Fibroblast of peridontal ligament (primary cell): ENCODE data around the gene MDFI.

Experiments
- DNase-seq: peaks from one replicate; pipeline ENCODE4 v3.0.0-alpha.2; 2010; ENCODE audit errors: extremely low read depth

MDFI gene

DNA sequence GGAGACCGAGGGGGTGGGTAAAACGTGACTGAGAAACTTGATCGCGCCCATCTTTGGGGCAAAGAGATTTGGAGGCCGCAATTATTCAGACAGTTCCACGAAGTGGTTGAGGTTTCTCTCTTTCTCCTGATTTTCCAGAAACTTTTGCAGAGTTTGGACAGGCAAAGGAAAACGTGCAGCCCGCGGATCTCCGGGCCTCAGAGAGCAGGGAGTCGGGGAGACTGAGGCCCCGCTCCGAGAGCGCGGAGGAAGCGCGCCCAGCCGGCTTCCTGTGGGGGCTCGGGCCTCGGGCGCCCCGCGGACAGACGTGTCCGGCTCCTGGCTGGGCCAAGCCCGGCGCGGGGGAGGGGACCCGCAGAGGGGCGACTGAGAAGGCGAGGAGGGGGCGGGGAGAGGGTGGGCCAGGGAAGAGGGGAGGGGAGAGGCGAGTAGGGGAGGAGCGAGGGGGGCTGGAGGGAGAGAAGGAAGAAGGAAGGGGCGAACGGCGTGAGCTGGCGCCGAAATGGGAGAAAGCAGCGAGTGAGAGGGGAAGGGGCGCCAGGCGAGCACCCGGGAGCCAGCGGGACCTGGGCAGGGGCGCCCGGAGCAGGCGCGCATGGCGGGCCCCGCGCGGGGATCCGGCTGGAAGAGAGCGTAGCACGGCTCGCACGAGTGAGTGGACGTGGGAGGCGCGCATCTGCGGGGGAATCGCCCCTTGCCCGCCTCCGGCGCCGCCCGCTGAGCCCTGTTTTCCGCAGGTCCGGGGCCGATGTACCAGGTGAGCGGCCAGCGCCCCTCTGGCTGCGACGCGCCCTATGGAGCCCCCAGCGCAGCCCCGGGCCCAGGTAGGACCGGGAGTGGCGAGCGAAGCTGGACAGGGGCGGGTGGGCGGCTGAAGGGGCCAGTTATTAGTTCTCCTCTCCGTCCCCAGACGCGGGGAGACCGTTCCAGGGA, at the start of gene MDFI:
Gene MDFI (plus strand): TSS at position 467 of the 933 bp plus-strand sequence. CDS start 282 bp downstream, at position 749.
- DNase-seq: no peak

GRCh38 chr6:41589223-41589622, 49.0 kb upstream of the MDFI start:
- DNase-seq: no peak

DNA sequence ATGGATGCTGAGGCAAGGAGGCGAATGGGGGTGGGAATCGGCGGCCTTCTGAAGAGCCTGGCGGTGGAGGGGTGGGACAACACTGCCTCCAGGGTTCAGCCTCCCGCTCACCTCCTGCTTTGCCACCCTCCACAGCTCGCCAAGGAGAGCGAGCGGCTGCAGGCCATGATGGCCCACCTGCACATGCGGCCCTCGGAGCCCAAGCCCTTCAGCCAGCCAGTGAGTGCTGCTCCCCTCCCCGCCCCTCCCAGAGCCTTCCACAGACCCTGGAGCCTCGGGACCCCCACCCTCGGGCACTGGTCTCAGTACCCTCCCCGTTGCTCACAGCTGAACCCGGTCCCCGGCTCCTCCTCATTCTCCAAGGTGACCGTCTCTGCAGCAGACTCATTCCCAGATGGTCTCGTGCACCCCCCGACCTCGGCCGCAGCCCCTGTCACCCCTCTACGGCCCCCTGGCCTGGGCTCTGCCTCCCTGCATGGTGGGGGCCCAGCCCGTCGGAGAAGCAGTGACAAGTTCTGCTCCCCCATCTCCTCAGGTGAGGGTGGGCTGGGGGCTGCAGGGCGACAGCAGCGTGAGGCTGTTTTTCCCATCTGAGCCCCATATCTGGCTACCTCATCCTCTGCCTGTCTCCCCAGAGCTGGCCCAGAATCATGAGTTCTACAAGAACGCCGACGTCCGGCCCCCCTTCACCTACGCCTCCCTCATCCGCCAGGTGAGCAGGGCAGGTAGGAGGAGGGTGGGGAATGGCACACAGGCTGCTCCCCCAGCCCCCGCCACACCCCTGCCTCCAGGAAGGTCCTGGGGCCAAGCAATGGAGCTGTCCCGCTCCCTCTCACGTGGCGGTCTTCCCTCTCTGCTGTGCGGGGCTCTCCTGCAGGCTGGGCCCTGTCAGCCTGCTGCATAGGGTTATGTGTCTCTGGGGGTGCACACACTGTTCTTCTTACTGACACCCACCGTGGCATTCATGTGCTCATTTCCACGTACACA, 48.3 kb upstream of the MDFI start:
- DNase-seq: no peak

DNA sequence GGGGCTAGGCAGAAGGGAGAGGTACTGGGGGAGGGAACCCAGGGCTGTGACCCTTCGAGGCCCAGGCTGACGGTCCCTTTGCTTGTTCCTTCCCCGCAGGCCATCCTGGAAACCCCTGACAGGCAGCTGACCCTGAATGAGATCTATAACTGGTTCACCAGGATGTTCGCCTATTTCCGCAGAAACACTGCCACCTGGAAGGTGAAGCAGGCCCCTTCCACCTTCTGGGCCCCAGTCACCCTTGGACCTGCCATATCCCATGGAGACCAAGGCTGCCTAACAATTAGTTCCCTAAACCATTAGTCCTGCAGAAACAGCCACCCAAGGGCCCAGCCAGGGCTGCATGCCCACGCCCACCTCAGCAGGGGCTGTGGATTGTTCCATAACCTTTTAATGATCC, 47.1 kb upstream of the MDFI start:
- no peak for DNase-seq

GRCh38 chr6:41591859-41592502, 46.3 kb upstream of the MDFI start:
- DNase-seq: peak; percentile 60

DNA sequence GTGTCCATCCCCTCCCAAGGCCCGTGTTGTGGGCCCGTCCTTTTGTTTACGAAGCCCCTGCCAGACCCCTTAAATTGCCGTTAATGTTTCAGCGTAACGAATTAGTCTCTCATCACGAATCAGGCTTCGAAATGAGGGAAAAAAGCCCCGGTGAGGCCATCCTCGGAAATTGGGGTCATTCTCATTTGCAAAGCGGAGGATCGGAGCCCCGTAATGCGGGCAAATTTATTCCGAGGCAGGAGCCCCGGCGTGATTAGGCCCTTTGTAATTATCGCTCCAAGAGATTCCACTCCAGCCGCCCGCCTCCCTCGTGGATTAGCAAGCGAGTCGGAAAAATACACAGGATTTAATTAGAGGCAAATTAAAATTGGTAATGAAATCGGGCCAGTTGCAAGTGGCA, 44.9 kb upstream of the MDFI start:
- no peak for DNase-seq

DNA sequence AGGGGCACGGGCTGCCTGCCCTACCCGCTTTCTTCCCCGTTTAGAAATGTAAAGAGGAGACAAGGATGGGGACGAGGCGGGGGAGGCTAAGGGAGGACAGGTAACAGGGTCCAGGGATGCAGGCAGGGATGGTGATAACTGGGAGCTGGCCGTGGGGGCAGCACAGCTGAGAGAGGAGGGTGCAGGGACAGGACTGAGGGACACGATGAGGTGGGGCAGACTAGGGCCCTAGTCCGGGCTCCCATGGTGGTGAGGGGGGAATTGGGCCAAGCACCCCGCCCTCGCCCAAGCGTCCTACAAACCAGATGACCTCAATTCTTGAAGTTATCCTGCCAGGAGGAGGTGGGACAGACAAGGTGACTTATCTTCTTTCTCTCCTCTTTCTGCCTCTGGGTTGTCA, 44.4 kb upstream of the MDFI start:
- no peak for DNase-seq

GRCh38 chr6:41594326-41594725, 43.9 kb upstream of the MDFI start:
- peak; percentile 57 for DNase-seq

- DNase-seq: no peak
Measured at GRCh38 chr6:41594766-41595165, 43.5 kb upstream of the MDFI start.

DNA sequence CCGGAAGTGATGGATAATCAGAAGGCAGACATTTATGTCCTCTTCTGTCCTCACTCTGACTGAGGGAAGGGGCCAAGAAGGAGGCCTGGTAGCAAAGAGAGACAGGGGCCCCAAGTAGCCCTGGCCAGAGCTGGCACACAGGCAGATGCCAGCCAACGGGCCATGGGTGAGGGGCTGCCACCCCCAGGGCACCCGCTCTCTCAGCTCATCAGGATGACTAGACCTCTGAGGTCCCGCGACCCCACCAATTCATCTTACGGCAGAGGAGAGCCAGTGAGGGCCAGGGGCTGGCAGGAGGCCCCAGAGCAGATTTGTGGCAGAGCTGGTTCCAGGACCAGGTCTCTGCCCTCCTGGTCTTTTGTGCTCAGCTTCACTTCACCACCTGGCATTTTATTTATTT, 43.1 kb upstream of the MDFI start:
- DNase-seq: no peak

- no peak for DNase-seq
Measured at GRCh38 chr6:41596096-41596685, 42.1 kb upstream of the MDFI start.

- DNase-seq: no peak
Measured at GRCh38 chr6:41596807-41597206, 41.5 kb upstream of the MDFI start.

DNA sequence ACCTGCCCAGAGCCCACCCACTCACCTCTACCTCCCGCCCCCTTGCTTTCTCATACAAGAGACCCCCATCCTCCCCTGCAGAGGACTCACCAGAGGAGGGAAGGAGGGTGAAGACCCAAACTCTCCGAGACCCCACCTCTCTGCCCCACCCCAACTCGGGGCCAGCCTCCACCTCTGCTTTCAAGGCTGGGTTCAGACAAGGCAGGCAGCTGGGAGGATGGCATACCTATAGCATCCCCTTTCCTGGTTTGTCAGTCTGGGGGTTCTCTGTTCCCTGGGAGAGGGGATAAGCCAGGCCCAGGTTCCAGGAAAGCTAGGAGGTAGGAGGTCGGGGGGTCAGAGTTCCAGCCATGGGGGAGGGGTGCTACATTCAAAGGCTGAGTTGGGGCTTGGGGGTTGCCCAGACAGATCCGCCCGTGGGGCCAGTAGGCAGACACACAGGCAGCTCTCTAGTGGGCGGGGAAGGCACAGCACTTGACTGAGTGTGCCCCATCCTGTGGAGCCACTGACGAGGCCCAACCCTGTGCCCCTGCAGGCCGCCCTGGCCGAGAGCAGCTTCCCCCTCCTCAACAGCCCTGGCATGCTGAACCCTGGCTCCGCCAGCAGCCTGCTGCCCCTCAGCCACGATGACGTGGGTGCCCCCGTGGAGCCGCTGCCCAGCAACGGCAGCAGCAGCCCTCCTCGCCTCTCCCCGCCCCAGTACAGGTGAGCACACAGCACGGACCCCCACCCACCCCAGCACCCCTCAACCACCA, 40.8 kb upstream of the MDFI start:
- no peak for DNase-seq

DNA sequence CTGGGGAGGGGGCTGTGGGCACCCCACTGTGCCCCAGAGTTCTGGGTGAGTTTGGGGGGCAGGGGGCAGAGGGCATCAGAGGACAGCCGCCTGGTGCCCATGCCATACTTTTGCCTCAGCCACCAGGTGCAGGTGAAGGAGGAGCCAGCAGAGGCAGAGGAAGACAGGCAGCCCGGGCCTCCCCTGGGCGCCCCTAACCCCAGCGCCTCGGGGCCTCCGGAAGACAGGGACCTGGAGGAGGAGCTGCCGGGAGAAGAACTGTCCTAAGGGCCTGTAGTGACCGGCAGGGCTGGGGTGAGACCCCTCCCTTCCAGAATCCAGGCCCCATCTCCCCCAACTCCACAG, 39.6 kb upstream of the MDFI start:
- no peak for DNase-seq

DNA sequence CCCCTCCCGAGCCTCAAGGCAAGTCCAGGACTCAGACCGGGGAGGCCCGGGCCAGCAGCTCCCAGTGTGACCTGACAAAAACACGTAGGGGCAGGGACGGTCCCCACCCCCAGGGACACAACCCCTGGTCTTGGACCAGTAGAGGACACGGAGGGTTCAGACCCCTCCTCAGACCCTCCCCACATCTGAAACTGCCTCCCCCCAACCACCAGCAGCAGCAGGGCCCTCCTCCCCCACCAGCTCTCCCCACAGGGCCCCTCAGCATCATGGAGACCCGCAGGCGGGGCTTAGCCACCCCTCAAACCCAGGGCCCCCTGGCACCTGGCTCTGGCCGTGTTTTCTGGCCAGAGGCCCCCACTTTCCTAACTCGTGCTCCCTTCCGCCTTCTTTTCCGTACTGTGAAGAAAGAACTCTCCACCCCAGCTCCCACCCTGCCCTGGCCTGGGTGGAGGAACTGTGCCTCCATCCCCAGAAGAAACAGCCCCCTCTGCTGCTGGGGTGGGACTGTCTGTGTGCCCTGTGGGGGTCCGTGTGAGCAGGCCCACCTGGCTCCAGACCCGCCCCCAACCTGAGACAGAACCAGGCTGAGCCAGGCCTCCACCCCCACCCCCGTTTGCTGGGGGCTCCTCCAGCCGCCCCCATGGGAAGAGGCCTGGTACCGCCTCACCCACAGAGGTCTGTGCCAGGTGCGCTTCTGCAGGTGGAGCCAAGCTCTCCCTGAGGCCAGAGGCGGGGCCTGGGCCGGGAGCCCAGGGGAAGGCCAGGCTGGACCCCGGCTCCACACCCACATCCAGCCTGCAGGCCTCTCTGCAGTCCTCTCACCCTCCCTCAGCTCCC, 39.0 kb upstream of the MDFI start:
- no peak for DNase-seq

DNA sequence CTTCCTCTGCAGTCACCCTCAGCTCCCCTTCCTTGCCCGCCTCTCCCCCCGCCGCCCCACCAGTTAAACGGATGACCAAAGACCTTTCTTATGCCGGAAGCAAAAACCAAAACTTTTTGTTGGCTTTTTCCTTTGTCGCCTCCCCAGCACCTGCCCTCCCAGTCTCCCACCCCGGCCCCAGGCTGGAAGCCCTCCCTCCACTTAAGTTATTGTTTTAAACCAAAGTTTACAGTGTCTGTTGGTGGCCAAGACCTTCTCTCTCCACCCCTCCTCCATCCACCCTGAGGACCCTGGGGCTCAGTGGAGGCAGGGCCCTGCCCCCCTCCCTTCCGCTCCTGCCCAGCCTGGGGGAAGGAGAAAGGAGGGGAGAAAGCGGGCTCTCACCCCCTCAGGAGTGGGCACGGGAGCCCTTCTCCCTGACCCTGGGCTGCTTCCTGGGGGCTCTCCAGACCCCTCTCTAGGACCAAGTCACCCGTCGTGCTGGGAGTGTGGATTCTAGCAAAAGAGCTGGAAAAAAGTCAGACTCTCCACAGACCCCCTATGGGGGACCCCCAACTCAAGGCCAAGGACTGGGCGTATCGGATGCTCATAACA, 38.3 kb upstream of the MDFI start:
- DNase-seq: no peak

GRCh38 chr6:41600499-41601247, 37.6 kb upstream of the MDFI start:
- DNase-seq: no peak

- DNase-seq: no peak
Measured at GRCh38 chr6:41601248-41601549, 37.1 kb upstream of the MDFI start.

GRCh38 chr6:41602422-41602743, 35.9 kb upstream of the MDFI start:
- DNase-seq: no peak
